NCI-H226 (cell line): Measurements from ENCODE around the gene OGFR.

Experiments
- DNase-seq: peaks from one replicate; pipeline ENCODE4 v3.0.0-alpha.2; 2015

OGFR gene

DNA sequence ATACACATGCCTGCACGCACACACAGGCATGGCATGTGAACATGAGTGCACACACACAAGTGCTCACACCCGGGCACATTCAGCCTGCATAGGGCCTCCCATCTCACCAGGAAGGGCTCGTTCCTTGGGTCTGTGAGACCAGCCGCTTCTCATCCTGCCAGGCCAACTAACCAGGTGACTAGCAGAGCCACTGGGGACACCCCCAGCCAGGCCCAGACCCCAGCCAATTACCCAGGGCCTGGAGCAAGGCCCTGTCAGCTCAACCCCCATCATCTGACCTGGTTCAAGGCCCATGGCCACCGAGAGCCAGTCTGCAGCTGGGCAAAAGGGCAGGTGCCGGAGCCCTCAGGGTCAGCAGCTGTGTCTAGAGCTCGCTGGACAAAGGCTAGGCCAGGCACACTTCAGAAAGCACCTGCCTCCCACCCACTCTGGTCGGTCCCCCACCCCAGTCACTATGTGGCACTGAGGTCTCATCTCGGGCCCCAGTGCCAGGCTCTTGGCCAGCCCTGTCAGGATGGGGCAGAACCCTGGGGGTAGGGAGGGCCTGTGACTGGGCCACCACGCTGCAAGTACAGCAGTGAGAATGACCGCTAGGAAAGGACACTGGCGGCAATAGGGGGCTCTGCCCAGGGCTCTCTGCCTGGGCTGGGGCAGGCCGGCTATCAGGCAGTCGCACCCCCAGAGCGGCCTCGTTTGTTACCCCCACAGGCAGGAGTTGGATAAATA, 35.1 kb upstream of the OGFR start:
- DNase-seq: no peak

DNA sequence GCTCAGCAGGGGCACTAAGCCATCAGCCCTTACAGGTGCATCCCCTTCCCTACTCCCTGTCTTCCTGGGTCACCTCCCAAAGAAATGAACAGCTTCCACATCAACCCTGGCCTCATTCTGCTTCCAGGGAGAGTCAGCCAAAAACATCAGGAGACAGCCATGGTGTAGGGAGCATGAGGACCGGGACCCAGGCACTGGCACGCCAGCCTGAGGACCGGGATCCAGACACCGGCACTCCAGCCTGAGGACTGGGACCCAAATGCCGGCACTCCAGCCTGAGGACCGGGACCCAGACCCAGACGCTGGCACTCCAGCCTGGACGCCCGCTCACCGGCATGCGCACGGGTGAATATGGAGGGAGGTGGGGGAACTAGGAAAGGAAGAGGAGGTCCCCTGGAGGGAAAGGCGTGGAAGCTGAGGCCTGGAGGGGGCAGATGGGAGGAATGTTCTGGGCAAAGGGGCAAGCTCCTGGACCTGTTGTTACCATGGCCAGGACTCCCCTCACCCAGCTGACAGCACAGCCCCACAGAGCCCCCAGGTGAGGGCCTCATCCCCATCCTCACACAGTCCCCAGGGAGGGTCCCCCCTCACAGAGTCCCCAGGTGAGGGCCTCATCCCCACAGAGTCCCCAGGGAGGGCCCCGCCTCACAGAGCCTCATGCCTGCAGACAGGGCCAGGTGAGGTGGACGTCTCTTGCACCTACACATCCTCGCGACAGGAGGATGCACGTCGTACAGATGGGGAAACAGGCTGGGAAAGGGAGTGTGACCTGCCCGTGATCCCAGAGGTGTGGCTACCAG, 34.3 kb upstream of the OGFR start:
- DNase-seq: no peak

DNA sequence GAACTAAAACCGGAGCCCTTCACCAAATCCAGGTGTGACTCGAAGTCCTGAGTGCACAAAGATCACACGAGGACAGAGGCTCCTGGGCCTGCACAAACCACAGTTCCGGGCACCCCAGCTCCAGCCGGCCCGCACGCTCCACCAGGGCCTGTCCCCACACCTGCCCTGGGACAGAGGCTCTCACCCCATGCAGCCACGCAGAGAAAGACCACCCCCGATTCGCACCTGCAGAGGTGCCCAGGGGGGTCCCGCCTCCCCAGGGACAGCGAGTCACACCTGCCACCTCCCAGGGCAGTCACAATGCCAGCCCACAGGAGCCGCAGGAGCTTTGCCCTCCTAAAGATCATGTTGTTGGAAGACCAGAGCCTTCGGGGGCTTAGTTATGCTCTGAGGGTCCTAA, 33.7 kb upstream of the OGFR start:
- no peak for DNase-seq

DNA sequence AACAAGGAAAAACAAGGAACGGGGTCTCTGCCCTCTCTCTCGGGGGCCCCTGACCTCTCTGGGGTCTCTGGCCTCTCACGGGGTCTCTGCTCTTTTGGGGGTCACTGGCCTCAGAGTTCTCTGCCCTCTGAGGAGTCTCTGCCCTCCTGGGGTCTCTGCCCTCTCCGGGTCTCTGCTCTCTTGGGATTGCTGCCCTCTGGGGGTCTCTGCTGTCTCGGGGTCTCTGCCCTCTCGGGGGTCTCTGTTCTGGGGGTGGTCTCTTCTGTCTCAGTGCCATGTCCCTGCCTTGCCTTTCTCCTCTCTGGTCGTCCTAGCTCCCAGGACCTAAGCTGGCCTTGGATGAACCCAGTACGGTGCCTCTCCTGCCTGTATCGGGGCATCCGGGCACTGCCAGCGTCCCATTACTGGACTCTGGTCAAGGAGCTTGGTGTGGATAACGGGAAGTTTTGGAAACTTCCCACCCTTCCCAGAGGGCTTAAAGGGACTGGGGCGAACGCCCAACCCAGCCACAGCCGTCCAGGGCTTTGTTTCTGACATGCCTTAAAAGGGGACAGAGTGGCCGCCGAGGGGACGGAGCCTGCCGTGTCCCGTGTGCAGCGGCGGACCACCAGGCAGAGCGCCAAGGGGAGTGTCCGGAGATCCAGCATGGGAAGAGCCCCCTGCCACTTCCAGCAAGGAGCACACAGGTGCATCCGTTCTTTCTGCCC, 33.1 kb upstream of the OGFR start:
- no peak for DNase-seq

DNA sequence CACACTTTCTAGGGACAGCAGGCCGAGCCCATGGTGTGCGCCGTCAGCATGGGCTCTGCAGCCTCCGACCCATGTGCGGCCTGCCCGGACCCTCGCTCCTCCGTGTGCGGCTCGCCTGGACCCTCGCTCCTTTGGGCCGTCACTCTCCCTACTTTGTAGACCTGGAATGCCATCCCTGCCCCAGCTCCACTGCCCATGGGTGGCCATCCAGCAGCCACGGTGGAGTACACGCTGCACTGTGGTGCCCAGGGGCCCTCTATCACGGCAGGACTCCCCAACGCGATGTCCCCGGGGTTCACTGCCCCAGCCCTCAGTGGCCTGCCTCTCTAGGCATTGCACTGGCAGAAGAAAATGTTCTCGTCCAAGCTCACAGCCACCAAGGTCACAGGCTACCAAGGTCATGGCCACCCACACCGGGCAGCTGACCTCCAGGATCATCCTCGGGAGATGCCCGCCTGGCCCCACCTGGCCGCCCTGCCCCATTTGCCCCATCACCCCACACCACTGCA, 32.5 kb upstream of the OGFR start:
- DNase-seq: no peak

DNA sequence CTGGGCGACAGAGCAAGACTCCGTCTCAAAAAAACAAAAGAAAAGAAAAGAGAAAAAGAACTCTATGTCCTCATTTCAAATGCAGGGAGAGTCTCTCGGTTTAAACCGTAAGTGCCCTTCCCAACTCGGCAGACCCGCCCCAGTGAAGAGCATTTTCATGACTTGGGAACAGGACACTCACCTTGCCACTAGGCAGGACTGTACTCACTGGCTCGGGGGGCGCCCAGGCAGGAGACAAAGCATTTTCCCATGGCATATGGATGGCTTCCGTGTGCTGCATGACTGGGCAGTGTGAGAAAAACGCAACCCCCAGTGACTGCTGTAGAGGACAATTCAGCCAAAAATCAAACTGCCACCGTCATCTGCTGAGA, 32.0 kb upstream of the OGFR start:
- DNase-seq: no peak

DNA sequence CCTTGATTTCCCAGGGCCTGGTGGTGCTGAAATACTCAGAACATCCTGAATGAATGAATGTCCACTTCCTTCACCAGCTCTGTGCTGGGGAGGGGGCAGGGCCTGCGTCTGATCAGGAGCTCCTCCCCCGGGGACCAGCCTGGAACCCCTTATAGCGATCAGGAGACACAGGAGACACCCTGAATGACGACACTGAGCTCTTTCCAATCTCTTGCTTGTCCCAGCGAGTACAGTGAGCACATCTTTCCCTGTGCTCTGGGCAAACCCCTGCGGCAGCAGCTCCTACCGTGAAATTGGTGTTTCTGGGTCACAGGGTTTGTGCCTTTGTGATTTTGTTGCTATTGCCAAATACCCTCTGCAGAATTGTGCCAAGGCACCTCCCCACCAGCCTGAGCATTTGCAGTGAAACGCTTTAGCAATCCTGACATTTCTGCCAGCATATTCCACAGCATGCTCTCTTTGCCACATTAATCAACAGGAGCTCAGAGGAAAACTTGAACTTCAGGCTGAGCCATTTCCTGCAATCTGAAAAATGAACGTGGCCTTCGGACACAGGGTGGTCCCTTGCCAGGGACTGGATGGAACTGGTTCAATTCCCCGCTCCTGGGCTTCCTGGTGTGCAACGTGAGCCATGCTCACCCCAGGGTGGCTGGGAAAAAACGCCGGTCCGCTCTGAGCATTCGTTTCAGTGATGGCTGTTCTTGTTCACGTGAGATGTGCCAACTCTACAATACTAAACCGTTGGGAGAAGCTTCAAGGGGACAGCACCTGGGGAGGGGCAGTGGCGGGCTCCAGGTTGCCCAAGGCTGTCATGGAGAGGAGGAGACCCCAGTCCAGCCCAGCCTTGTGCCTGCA, 31.4 kb upstream of the OGFR start:
- DNase-seq: no peak

DNA sequence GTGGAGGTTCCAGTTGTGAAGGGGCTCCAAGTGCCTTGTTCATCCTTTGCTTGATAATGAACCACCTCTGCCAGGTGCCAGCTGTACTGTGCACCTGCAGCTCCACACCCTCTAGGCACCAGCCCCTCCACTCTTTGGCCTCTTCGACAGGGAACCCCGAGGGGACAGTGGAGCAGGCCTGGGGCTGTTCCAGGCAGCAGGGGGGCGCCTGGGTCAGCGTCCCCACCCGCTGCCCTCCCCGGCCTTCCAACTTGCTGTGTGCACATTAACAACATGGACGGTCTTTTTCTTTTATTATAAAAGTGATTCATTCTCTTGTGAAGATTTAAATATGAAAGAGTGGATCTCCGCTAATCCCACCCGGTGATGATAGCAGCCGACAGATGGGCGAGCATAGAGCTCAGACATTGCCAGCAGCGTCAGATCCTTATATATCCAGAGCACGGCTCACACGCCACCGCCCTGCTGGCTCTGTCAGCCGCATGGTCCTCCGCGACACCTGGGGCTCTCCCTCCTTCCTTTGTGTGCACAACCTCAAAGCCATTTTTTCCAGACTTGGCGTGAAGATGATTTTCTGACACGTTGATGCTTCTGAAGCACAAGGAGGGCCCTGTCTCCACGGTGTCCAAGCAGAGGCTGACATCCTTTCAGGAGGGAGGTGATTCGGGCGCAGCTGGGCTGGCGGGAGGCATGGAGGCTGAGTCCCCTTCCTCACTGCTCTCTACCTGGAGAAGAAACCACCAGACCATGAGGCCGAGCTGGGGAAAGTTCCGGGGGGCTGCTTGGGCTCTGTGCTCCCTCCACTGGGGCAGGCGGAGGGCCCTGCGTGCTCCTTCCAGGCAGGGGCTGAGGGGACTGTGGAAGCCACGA, 30.6 kb upstream of the OGFR start:
- DNase-seq: no peak

DNA sequence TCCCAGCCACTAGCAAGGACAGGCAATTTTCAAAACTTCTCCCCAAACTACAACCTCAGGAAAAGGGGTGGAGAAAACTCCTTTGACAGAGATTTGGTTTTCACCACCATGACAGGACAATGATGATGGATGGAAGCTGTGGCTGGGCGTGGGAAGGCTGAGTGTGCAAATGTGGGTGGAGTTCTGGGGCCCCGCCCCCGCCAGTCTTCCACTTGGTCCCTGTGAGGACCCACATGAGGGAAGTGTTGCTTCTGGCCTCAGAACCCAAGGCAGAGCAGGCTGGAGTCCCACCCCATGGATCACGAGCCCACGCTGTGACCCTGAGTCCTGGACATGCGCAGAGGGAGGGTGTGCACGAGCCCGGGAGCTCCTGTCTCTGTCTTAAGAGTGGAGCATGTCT, 29.9 kb upstream of the OGFR start:
- DNase-seq: no peak

DNA sequence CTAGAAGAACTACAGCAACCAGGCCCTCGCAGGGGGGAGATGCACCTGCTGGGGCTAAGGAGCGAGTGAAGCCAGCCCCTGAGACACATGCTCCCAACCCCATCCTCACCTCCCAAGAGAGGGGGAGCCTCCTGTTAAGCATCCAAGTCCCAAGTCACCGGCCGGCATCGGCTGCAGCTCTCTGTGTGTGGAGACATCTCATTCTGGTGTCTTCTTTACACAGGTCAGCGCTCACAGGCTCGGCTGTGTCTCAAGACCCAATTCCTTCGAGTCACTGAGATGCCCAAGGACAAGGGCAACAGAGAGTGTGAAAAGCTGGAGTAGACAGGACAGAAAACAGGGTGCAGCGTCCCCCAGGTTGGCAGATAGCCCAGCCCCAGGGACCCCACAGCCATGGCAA, 29.4 kb upstream of the OGFR start:
- DNase-seq: no peak

DNA sequence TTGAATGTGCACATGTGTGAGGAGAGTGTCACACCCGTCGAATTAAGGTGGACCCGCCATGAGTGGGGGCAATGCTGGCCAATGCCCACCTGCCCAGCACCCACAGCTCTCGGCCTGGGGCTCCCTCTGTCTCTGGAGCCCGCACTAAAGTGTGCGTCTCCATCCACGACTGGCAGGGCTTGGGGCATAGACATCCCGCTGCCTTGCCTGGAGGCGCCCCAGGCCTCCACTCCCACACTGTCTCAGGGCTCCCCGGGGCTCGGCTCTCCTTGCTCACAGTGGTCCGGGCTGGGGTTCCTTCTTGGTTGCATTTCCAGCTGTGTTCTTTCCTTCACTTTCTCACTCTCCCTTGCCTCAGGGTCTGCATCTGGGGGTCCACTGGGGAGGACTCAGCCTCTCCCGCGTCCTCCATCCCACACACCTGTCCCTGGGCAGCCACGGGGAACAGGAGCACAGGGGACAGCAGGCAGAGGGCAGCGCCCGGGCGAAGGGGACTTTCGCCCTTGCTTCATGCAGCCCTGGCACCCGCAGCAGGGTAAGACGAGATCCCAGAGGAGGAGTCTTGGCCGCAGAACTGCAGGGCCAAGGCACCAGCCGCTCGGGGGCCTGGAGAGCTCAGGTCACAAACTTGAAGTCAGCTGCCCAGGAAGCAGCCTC, 28.5 kb upstream of the OGFR start:
- DNase-seq: no peak

DNA sequence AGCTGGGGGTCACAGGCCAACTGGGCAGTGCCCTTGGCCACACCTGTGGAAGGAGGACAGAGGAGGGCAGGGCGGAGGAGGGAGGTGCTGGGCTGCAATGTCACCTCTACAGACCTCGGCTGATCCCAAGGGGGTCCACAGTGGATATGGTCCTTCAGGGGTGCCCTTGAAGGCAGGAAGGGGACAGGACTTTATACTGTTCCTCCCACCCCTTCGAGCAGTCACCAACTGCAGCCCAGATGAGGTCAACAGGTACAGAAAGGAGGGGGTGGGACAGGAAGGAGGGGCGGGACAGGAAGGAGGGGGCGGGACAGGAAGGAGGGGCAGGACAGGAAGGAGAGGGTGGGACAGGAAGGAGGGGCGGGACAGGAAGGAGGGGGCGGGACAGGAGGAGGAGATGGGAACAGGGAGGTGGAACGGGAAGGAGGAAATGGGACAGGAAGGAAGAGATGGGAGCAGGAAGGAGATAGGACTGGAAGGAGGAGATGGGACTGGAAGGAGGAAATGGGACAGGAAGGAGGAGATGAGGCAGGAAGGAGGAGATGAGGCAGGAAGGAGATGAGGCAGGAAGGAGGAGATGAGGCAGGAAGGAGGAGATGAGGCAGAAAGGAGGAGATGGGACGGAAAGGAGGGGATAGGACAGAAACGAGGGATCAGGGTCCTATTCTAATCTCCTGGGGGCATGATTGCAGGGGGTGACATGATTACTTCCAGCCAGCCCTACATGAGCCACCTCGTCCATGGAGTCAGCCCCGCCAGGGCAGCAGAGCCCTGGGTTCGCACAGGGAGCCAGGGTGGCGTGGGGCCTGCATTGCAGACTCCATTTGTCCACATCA, 27.7 kb upstream of the OGFR start:
- DNase-seq: peak; percentile 28

DNA sequence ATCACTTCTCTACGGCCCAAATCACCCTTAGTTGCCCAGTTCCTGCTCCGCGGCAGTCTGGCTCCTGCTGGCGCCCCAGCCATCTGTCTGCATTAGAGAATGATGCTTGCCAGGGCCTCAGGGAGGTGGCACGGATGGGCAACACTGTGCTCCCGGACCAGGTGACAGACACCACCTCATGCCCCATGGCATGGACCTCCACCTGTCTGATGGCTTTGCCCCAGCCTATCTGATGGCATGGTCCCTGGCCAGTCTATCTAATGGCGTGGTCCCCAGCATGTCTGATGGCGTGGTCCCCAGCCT, 27.2 kb upstream of the OGFR start:
- no peak for DNase-seq

DNA sequence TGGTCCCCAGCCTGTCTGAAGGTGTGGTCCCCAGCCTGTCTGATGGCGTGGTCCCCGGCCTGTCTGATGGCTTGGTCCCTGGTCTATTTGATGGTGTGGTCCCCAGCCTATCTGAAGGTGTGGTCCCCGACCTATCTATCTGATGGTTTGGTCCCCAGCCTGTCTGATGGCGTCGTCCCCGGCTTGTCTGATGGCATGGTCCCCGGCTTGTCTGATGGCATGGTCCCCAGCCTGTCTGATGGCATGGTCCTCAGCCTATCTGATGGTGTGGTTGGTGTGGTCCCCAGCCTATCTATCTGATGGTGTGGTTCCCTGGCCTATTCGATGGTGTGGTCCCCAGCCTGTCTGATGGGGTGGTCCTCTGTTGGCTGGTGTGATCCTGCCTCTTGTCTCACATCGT, 26.6 kb upstream of the OGFR start:
- no peak for DNase-seq

DNA sequence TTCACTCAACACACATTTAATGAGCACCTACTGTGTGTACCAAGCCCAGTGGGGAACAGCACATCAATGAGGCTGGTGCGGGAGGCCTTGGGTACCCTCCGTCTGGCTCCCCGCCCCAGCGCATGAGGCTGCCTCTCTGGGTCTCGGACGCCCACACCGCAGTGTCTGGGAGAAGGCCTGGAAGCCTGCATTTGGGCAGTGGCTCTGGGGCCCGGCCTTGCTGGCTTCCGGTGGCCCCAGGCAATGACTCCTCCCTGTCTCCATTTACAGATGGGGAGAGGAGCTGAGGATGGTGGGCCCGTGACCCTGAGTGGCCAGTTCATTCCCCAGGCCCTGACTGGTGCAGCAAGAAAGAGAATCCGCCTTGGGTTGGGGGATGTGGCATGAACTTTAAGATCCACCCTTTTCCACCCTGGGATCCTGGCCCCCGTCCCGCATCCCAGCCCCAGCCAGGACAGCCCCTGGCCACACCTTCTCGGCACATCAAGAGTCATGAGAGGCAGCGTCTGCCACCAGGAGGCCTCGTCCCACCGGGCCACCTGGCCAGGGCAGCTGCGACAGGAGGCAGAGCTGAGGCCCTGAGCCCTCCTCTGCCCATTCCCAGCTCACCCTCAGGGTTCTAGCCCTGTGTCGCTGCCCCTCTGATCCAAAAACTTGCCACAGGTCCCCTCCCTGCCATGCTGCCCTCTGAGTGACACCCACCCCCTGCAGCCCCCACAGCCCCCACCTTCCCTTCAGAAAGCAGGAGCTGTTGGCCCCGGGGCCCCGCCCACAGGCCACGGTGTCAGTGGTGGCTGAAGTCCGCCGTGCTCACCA, 25.8 kb upstream of the OGFR start:
- DNase-seq: no peak

DNA sequence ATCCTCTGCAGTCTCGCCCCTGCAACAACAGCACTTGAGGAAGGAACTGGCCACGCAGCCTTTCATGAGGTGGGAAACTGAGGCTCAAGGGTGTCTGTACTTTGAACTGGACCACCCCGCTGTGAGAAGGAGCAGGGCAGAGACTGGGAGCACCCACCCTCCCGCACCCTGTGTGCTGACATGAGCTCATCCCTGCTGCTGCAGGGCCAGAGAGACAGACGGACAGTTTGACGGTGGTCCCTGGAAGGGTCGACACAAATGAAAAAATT, 25.3 kb upstream of the OGFR start:
- DNase-seq: no peak

DNA sequence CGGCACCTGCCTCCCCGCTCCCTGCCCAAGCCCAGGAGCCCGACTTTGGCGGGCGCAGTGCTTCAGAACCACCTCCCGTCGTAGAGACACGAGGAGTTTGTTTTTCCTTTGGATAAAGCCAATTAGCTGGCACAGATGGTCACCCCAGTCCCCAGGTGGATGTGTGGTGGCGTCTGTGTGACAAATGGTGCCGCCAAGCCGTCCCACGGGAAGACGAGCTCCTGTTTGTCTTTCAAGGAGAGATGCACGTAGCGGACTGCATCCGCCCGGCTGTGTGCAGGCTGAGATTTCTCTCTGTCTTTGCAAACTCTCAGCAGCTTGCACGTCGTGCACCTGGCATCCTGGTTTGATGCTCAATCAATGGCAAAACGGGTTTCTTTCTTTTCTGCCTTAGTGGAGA, 24.4 kb upstream of the OGFR start:
- DNase-seq: no peak

DNA sequence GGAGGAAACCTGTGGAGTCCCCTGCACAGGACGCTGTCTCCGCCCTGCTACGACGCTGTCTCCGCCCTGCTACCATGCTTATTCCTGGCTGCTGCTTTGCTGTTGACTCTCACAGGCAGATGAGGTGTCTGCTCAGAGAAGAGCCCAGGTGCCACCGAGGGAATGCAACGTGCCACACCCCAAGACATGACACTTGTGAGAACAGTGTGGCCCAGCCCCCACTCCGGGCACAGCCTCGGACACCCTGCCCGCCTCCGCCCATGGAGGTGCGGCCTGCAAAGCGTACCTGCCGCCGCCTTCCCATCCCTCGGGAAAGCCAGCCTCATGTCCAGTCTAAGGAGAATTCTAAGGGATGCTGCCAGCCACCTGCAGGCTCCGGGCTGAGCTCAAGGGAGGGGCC, 23.9 kb upstream of the OGFR start:
- no peak for DNase-seq

DNA sequence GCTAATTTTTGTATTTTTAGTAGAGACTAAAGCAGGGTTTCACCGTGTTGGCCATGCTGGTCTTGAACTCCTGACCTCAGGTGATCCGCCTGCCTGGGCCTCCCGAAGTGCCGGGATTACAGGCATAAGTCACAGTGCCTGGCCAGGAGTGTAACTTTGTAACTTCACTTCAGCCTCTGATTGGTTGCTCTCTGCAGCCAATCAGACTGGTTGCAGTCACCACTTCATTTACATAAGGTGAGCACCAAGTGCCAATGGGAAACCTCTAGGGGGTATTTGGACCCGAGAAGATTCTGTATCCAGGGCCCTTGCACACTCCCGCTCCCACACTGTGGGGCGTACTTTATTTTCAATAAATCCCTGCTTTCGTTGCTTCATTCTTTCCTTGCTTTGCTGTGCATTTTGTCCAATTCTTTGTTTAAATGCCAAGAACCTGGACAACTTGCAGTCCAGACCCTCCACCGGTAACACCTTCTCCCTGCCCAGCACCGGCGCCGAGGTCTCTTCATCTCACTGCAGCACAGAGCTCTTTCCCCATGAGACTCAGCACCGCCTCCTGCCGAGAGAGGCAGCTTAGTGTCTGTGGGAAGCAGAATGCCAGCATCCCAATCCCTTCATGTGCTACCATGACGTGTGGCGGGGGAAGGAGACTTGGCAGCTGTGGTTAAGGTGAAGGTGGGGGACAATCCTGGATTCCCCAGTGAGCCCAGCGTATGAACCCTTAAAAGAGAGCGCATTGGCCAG, 22.3 kb upstream of the OGFR start:
- no peak for DNase-seq
